ENCODE data around the gene ADAMTS9.
"Not testable (repeated sequence)": the region's sequence is repeated elsewhere in the genome, so short reads cannot be mapped to it uniquely, and the experiment has no call there.

Gene ADAMTS9

DNA sequence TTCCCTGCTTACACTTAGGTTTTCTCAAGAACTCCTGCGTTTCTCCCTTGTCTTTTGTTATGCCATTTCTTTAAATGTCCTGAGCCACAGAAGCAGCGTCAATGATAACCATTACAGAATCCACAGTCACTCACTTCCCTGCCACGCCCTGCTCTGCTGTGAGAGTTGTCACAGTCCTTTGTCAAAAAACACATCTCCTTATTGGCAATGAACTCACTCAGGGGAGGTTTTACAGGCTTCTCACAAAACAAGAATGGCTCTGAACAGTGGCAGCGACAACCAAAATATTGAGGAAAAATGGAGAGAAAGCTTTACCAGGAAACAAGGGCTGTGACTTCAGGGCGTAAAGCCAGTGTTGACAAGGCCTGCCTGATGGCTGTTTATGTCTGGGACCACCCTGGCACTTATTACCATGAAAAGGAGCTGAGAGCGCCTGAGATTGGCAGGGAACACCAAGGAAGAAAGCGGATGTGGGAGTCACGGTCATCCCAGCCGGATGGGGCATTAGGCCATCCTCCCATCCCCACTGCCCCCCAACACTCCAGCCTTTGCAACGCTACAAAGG, 111.5 kb downstream of the ADAMTS9 start:
- no peak for DNase-seq (ENCODE audit: low read depth in 2 of 2)

- no peak for DNase-seq (ENCODE audit: low read depth in 2 of 2)
Observed at GRCh38 chr3:64575211-64575844, 112.5 kb downstream of the ADAMTS9 start.

DNA sequence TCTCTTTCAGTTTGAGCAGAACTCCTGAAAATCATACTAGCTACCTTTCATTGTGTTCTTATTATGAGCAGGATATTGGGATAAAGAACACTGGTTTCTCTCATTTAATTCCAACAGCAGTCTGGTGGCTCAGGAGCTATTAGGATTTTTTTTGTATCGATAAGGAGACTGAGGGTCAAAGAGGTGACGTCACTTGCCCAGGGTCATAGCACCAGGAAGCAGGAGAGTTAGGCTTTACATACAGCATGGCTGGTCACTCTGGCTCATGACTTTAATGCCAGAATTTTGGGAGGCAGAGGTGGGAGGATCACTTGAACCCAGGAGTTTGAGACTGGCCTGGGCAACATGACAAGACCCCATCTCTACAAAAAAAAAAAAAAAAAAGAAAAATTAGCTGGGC, 113.6 kb downstream of the ADAMTS9 start:
- no peak for DNase-seq (ENCODE audit: low read depth in 2 of 2)

GRCh38 chr3:64571982-64572381, 115.8 kb downstream of the ADAMTS9 start:
- DNase-seq (ENCODE audit: low read depth in 2 of 2), result no peak

- no peak for DNase-seq (ENCODE audit: low read depth in 2 of 2)
Observed at GRCh38 chr3:64568895-64569517, 118.8 kb downstream of the ADAMTS9 start.

DNA sequence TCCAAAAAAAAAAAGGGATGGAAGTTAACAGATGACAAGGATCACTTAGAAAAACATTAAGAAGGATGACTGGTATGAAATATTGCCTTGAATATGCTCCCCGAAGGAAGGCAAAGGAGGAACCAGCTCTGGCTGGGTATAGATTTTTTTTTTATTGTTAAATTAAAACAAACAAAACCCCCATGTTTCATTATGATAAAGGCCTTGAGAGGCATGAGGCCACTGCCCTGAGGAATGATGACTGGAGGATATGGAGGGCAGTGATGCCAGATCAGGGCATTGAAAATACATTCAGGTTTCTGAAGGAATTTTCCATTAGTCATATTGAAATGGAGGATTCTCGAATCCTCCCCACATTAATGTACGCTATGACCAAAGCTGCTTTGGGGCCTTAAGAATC, 120.9 kb downstream of the ADAMTS9 start:
- DNase-seq (ENCODE audit: low read depth in 2 of 2), result no peak

DNA sequence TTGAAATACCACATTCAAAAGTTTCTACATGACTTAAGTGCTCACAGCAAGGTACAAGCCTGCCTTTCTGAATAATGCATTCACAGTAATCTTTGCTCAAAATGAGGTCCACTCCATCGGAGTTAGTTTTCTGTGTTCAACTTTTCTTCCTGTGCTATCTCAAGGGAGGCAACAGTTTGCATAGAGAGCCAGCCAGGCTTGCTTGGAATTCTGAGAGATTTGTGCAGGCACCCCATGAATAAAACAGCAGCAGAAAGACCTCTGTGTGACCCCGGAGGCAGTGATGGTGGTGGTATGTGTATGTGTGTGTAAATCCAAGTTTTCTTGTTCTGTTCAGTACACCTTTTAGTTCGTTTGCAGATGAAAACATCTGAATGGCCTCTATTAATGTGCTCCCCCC, 124.0 kb downstream of the ADAMTS9 start:
- no peak for DNase-seq (ENCODE audit: low read depth in 2 of 2)

DNA sequence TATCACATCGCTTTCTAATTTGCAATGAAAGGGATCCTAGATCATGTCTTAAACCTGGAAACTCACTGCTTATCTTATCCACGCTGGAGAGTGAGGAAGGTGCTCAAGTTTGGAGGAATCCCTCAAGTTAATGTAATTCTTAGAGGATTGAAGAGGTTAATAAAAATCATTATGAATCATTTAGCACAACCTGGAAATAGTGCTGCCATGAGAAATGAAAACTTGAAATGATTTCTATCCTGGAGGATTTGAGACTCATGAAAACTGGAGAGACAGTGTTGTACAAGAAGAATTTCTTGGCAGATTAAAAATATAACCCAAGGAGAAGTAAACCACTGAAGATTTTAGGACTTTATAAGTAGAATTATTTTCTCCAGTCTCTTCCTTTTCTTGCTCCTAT, 125.9 kb downstream of the ADAMTS9 start:
- no peak for DNase-seq (ENCODE audit: low read depth in 2 of 2)

GRCh38 chr3:64561325-64561843, 126.4 kb downstream of the ADAMTS9 start:
- DNase-seq (ENCODE audit: low read depth in 2 of 2), result no peak

DNA sequence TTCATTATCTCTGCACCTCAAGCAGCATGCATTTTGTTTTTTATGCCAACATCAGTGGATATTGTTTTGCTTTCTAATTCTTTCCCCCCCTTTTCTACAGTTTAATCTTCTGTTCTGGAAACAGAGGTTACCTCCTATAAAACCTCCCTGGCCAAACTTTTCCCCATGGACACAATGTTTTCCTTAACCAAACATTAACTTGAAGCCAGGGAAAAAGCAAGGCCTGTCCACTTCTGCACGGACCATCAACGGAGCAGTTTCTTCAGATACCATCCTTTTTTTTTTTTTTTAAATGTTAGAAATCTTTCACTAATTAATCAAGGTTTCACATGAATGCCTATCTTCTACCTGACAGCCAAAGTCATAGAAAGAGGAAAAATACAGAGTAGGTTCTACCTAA, 127.0 kb downstream of the ADAMTS9 start:
- DNase-seq (ENCODE audit: low read depth in 2 of 2), result no peak

- DNase-seq (ENCODE audit: low read depth in 2 of 2), result no peak
Observed at GRCh38 chr3:64559588-64559987, 128.2 kb downstream of the ADAMTS9 start.

GRCh38 chr3:64556046-64556445, 131.8 kb downstream of the ADAMTS9 start:
- DNase-seq (ENCODE audit: low read depth in 2 of 2), result no peak

DNA sequence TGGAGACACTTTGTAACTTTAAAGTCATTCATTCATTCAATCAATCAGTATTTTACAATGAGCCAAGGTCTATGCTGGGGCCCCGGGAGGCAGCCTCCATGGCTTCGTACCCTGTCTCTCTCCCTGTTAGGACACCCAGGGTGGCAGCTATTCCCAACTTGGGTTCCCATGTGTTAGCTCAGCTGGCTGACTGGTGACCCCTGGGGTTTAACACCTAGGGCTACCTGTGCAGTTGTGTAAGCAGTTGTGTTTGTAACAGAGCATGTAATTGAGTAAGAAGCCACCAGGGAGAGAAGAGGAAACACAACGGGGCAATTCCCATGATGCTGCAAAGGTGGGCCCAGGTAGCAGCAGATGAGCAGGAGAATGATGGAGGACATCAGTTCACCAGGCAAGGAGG, 132.4 kb downstream of the ADAMTS9 start:
- DNase-seq (ENCODE audit: low read depth in 2 of 2), result no peak

- no peak for DNase-seq (ENCODE audit: low read depth in 2 of 2)
Observed at GRCh38 chr3:64554096-64554920, 133.5 kb downstream of the ADAMTS9 start.

DNA sequence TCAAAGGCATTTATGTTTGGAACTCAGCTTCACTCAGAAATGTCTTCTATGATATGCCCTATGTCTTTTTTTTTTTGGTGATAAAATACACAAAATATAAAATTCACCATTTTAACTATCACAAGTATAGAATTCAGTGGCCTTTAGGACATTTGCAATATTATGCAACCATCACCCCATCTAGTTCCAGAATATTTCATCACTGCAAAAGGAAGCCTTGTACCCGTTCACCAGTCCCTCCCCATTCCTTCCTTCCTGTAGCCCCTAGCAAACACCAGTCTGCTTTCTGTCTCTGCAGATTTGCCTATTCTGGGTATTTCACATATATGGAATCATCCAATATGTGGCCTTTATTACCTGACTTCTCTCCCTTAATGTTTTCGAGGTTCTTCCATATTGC, 134.8 kb downstream of the ADAMTS9 start:
- DNase-seq (ENCODE audit: low read depth in 2 of 2), result no peak

DNA sequence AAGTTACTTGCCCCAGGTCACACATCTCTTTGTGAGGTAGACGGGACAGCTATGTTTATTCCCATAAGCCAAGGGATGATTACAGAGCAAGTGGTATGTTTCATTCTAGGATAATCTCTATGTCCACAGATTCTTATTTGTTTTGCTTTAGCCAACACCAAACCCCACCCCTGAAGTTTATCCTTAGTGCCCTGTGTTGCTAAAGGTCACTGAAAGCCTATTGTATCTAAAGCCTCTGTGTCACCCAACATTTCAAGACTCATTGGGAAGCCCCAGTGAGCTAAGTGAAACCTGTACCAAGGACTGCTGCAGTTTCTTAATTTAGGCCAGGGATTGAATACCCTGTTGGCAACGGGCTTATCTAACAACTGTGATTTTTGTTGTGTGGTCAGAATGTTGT, 135.6 kb downstream of the ADAMTS9 start:
- no peak for DNase-seq (ENCODE audit: low read depth in 2 of 2)

DNA sequence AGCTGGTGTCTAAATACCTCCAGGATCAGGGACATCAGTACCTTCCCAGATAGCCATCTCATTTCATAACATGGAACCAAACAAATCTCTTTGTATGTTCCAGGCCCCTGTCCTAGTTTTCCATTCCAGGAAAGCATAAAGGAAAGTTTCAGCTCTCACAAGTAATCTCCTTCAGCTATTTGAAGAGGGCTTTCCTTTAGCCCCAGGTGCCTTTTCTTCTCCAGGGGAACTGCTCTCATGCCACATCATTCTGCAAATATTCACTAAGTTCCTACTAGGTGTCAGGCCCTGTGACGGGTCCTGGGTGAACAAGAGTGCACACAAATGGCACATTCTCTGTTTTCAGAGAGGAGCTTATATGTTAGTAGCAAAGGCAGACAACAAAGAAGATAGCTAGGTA, 136.1 kb downstream of the ADAMTS9 start:
- no peak for DNase-seq (ENCODE audit: low read depth in 2 of 2)

- DNase-seq (ENCODE audit: low read depth in 2 of 2), result no peak
Observed at GRCh38 chr3:64550745-64551144, 137.1 kb downstream of the ADAMTS9 start.

- DNase-seq (ENCODE audit: low read depth in 2 of 2), result no peak
Observed at GRCh38 chr3:64549869-64550268, 137.9 kb downstream of the ADAMTS9 start.

DNA sequence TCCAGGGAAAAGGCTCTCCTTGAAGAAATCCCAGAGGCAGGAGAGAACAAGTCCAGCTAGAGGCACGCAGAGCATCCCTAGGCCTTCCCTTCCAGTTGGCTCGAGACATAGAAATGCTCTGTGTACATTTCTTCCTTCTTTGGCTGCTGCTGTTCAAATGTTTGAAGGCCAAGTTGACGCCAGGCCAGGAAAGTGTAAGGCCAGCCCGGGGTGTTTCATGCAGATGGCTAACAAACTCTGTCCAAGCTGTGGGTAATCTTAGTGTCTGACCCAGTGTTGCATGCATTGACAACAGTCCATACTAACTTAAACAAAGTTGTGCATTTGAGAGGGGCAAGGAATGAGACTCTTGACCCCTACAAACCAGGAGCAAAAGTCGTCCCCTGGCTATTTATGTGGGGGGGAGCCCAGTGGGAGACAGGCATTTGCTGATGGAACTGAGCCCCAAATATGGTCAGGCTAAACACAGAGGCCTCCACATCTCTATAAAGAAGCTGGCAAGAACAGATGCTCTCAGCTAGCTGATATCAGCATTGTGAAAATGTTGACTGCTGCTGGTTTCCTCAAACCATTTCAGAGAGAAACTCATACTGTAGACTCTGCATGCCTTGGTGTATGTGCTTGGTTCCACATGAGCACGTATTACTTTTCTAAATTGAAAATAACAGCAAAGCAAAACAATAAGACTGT, 139.5 kb downstream of the ADAMTS9 start:
- no peak for DNase-seq (ENCODE audit: low read depth in 2 of 2)

- DNase-seq (ENCODE audit: low read depth in 2 of 2), result no peak
Observed at GRCh38 chr3:64546856-64547255, 140.9 kb downstream of the ADAMTS9 start.

GRCh38 chr3:64545239-64545638, 142.6 kb downstream of the ADAMTS9 start:
- DNase-seq (ENCODE audit: low read depth in 2 of 2), result not testable (repeated sequence)

Data from stimulated activated CD8-positive, alpha-beta memory T cell treated with anti-CD3 and anti-CD28 coated beads, Interleukin-2, amount 100 ng/mL, for 1 hour (primary cell).